ENCODE results near the gene CIROP.

DNA sequence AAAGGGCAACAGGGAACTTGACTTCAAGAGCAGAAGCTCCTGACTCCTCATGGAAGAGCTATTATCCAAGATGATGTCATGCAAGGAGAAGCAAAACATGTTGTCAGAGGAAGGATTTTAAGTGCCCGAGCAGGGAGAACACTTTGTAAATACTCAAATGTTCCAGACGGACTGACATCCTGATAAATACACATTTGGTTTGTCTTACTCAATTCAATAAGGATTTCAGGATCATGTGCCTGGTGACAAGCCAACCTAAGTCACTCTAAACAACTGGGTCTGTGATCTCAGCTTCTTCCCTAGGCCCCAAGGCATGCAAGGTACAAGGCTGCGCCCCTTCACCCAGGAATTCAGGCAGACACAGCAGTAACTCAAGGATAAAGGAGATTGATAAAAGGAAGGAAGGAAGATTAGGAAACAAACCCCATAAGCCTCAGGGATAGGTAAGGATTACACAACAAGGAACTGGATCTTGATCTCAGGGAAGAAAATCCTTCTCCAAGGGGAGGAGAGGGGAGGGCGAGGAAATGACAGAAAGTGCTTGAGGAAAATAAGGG lies 41.1 kb upstream of the CIROP start:
- TF ChIP-seq, protein P1, sequence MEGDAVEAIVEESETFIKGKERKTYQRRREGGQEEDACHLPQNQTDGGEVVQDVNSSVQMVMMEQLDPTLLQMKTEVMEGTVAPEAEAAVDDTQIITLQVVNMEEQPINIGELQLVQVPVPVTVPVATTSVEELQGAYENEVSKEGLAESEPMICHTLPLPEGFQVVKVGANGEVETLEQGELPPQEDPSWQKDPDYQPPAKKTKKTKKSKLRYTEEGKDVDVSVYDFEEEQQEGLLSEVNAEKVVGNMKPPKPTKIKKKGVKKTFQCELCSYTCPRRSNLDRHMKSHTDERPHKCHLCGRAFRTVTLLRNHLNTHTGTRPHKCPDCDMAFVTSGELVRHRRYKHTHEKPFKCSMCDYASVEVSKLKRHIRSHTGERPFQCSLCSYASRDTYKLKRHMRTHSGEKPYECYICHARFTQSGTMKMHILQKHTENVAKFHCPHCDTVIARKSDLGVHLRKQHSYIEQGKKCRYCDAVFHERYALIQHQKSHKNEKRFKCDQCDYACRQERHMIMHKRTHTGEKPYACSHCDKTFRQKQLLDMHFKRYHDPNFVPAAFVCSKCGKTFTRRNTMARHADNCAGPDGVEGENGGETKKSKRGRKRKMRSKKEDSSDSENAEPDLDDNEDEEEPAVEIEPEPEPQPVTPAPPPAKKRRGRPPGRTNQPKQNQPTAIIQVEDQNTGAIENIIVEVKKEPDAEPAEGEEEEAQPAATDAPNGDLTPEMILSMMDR (IDR thresholded peaks at IDR 0.05; ENCODE audit: low read depth, low read length) = no peak
- no peak for TF ChIP-seq EZH2phosphoT487 (IDR thresholded peaks at IDR 0.05; ENCODE audit: low read depth)

Data from OCI-LY3 (cell line).